Omental fat pad (tissue), 4 donors: ENCODE data around the gene NEU3. TPM values are rescaled to one million over a fixed set of nuclear protein-coding genes. Genes with fewer than 3 reads are reported as not detected.
"Not testable (repeated sequence)": the region's sequence is repeated elsewhere in the genome, so short reads cannot be mapped to it uniquely, and the experiment has no call there.

Experiments used
- ATAC-seq: fragments of 150-250 bp; one replicate; pipeline ENCODE4 v1.9.1; 2016; ENCODE audit warnings: mild to moderate bottlenecking, moderate library complexity; ENCODE audit not compliant: low FRiP score
- DNase-seq: peaks from one replicate; pipeline ENCODE4 v3.0.0-alpha.2; 2019; ENCODE audit warnings: low spot score
- CTCF ChIP-seq, 3 donors: fragments of 450-650 bp; IDR thresholded peaks; one replicate each; pipeline ENCODE4 v1.5.1; 2016 to 2017; ENCODE audit warnings: antibody characterized with exemption in 3 of 3, mild to moderate bottlenecking in 3 of 3, moderate library complexity in 2 of 3
- total RNA-seq, 4 donors: library from RNA; depleted of rRNA; stranded (reverse); fragments of >200 nt; gene quantifications; one replicate each; pipeline ENCODE4 v1.1.0, GENCODE V29; 2016

NEU3 gene
- total RNA-seq, 4 donors from 2014 or later: 4.6 to 9.6 (median 6.2) TPM

- TF ChIP-seq CTCF (IDR thresholded peaks at IDR 0.05): no peak
- ATAC-seq: no peak
- no peak for DNase-seq
These were observed 6.8 kb upstream of the NEU3 start for GRCh38 chr11:74981888-74982287.

DNA sequence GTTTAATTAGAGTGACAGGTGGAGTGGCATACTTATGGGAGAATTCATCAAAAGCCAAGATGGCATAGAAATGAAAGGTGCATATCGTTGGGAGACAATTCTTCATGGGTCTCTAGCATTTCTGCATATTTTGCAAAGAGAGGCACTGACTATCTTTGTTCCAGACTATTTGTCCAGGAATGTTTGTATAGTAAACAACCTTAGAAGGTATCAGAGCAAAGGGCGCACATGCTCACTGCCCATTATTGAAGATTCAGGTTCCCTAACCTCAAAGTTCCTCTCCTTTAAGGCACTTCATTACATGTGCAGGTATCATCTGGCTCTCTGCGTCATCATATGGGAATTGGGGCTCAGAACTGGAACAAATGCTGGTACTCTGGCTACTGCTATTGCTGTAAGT, 4.7 kb upstream of the NEU3 start:
- DNase-seq (no peak), ATAC-seq (no peak)
- no peak for TF ChIP-seq CTCF (IDR thresholded peaks at IDR 0.05)

DNA sequence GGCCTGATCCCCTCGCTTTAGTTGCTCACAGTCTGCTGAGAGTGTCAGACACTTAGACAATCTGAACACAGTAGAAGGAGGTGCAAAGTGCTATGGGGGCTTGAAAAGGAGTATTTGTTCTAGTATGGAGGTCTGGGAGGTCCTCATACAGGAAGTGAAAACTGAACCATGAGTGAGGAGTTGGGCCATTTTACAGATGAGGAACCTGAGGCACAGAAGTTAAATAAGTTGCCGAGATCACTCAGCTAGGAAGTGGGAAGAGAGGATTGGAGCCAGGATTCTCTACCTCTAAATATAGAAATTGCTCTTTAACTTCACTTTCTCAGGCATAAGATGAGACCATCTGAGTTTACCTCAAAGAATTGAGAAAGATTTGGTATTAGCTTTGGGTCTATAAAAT, 4.0 kb upstream of the NEU3 start:
- no peak for ATAC-seq
- TF ChIP-seq CTCF (IDR thresholded peaks at IDR 0.05): no peak

DNA sequence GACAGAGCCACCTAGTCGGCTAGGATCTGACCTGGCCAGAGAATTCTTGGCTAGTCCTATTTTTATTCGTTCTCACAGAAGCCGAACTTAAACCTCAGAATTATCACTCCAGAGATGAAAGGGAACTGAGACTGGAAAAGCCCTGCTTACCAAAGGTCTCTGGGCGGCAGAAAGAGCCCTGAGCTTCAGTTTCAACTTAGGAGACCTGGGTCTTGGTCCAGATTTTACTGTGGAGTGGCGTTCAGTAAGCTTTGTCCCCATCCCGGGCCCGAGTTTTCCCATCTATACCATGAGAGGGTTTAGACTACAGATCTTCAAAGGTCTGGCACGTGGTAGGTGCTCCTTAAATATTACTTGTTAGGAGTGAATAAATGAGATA, 516 bp downstream of the NEU3 start:
- DNase-seq: no peak
- no peak for ATAC-seq
- TF ChIP-seq CTCF (IDR thresholded peaks at IDR 0.05): no peak

More for the DNA sequence above, 4.0 kb upstream of the NEU3 start:
- DNase-seq: no peak

- ATAC-seq, DNase-seq: not testable (repeated sequence)
These were observed 1.4 kb downstream of the NEU3 start for GRCh38 chr11:74990150-74990549.

DNA sequence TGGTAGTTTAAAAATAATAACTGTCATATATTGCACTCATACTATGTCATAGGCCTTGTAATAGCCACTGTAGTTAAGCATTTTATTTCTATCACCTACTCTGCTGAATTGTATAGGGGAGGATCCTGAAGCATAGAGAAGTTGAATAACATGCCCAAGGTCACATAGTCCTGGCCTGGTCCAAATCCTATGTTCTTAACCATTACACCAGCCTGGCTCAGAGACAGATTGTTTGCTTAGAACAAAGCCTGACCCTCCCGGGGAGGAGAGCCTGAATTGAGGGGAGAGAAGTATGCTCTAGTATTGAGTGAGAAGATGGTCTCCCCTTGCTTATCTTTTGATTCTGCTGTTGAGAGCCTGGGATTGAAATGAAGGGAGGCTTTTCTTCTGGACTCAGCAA, 2.2 kb downstream of the NEU3 start:
- DNase-seq (no peak), ATAC-seq (no peak)
- no peak for TF ChIP-seq CTCF (IDR thresholded peaks at IDR 0.05)

DNA sequence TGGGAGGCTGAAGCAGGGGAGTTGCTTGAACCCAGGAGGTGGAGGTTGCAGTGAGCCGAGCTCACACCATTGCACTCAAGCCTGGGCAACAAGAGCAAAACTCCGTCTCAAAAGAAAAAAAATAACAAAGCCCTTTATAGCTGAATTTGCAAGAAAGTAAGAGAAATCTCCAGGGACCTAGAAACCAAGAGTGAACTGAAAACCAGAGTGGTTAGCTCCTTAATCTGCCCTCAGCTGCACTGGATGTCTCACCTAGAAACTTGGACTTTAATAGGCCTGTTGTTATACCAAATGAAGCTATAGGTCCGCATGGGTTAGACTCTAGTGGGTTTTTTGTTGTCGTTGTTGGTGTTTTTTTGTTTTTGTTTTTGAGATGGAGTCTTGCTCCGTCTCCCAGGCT, 4.1 kb downstream of the NEU3 start:
- TF ChIP-seq CTCF (IDR thresholded peaks at IDR 0.05): no peak
- no peak for ATAC-seq
- no peak for DNase-seq

GRCh38 chr11:75000975-75001354, 12.2 kb downstream of the NEU3 start:
- ATAC-seq (no peak), DNase-seq (no peak)
- no peak for TF ChIP-seq CTCF (IDR thresholded peaks at IDR 0.05)
